HEK293 (cell line): ENCODE data around the gene ANXA1.

ENCODE experiments used
- CTCF ChIA-PET: fragments of 350-600 bp; formaldehyde crosslinking; extraction: SDS; loops from one replicate; lab custom pipeline; 2021; ENCODE audit warnings: antibody characterized with exemption; lab: Yijun Ruan, JAX
- POLR2A ChIA-PET: fragments of 300-600 bp; formaldehyde crosslinking; extraction: SDS; loops from one replicate; lab custom pipeline; 2020; ENCODE audit warnings: antibody characterized with exemption, inconsistent platforms; lab: Yijun Ruan, JAX
- H3K27ac ChIP-seq: fragments of 200-500 bp; sonication (Bioruptor generic); 2 replicates; pipeline ENCODE4 v1.5.1; 2014; ENCODE audit warnings: low read depth, low read length, control low read depth, inconsistent platforms; ENCODE audit errors: extremely low read depth
- H3K36me3 ChIP-seq, 2 experiments: fragments of 200-500 bp in 1 of 2; sonication (Bioruptor generic) in 1 of 2; 1 replicate in 1 of 2; 2 replicates in 1 of 2; pipeline ENCODE4 v1.5.1; 2014 to 2017; ENCODE audit warnings: inconsistent platforms in 2 of 2, low read length in 2 of 2; ENCODE audit not compliant: control insufficient read depth in 2 of 2, insufficient read depth in 1 of 2
- H3K4me1 ChIP-seq: fragments of 200-500 bp; sonication (Bioruptor generic); 2 replicates; pipeline ENCODE4 v1.5.1; 2014; ENCODE audit warnings: mild to moderate bottlenecking, low read length, inconsistent platforms; ENCODE audit not compliant: control insufficient read depth, insufficient read depth
- H3K4me3 ChIP-seq: 2 replicates; pipeline ENCODE4 v1.5.1; 2011; ENCODE audit warnings: low read depth, mild to moderate bottlenecking, control low read depth, low read length, moderate library complexity
- H3K9me3 ChIP-seq: fragments of 200-500 bp; sonication (Bioruptor generic); 2 replicates; pipeline ENCODE4 v1.5.1; 2014; ENCODE audit warnings: low read depth, low read length, inconsistent platforms; ENCODE audit not compliant: control insufficient read depth, insufficient read depth
- KLF17 ChIP-seq: fragments of 450-650 bp; formaldehyde crosslinking; IDR thresholded peaks from 2 replicates; pipeline ENCODE4 v1.5.1; 2016; ENCODE audit warnings: missing biosample characterization, missing genetic modification characterization
- KLF7 ChIP-seq: fragments of 450-650 bp; formaldehyde crosslinking; IDR thresholded peaks from 2 replicates; pipeline ENCODE4 v1.5.1; 2016; ENCODE audit warnings: missing biosample characterization, missing genetic modification characterization, borderline replicate concordance
- MEIS1 ChIP-seq: sonication (generic); formaldehyde crosslinking; IDR thresholded peaks from 2 replicates; pipeline ENCODE4 v1.8.1; 2022; ENCODE audit warnings: missing genetic modification reagents, mild to moderate bottlenecking, borderline replicate concordance
- SP3 ChIP-seq: fragments of 450-650 bp; formaldehyde crosslinking; IDR thresholded peaks from 2 replicates; pipeline ENCODE4 v1.5.1; 2016; ENCODE audit warnings: missing biosample characterization, missing genetic modification characterization
- ZBTB20 ChIP-seq: fragments of 450-650 bp; formaldehyde crosslinking; IDR thresholded peaks from 2 replicates; pipeline ENCODE4 v1.5.1; 2016; ENCODE audit warnings: missing biosample characterization, missing genetic modification characterization
- ZFP69B ChIP-seq: fragments of 450-650 bp; formaldehyde crosslinking; IDR thresholded peaks from 2 replicates; pipeline ENCODE4 v1.5.1; 2016; ENCODE audit warnings: missing biosample characterization, missing genetic modification characterization
- ZNF138 ChIP-seq: fragments of 450-650 bp; formaldehyde crosslinking; IDR thresholded peaks from 2 replicates; pipeline ENCODE4 v1.5.1; 2016; ENCODE audit warnings: missing biosample characterization, missing genetic modification characterization, borderline replicate concordance
- ZNF24 ChIP-seq: fragments of 450-650 bp; formaldehyde crosslinking; IDR thresholded peaks from 2 replicates; pipeline ENCODE4 v1.5.1; 2016; ENCODE audit warnings: missing biosample characterization, missing genetic modification characterization
- ZNF274 ChIP-seq, 2 experiments: fragments of 200-500 bp in 1 of 2; fragments of 450-650 bp in 1 of 2; sonication (Bioruptor generic) in 1 of 2; formaldehyde crosslinking in 1 of 2; IDR thresholded peaks; 2 replicates each; pipeline versions ENCODE4 v1.5.1 to v1.6.1; 2014 to 2016; ENCODE audit warnings: borderline replicate concordance in 1 of 2, inconsistent platforms in 1 of 2, low read length in 1 of 2, missing biosample characterization in 1 of 2, missing genetic modification characterization in 1 of 2
- ZNF292 ChIP-seq: fragments of 450-650 bp; formaldehyde crosslinking; IDR thresholded peaks from 2 replicates; pipeline ENCODE4 v1.5.1; 2016; ENCODE audit warnings: low read depth, missing biosample characterization, missing genetic modification characterization, borderline replicate concordance
- ZNF394 ChIP-seq: fragments of 450-650 bp; formaldehyde crosslinking; IDR thresholded peaks from 2 replicates; pipeline ENCODE4 v1.5.1; 2016; ENCODE audit warnings: missing biosample characterization, missing genetic modification characterization, mild to moderate bottlenecking, moderate library complexity, borderline replicate concordance
- ZNF416 ChIP-seq: fragments of 450-650 bp; formaldehyde crosslinking; IDR thresholded peaks from 2 replicates; pipeline ENCODE4 v1.5.1; 2016; ENCODE audit warnings: missing biosample characterization, missing genetic modification characterization
- ZNF530 ChIP-seq: fragments of 450-650 bp; formaldehyde crosslinking; IDR thresholded peaks from 2 replicates; pipeline ENCODE4 v1.5.1; 2016; ENCODE audit warnings: low read depth, missing biosample characterization, missing genetic modification characterization
- ZNF544 ChIP-seq: fragments of 450-650 bp; formaldehyde crosslinking; IDR thresholded peaks from 2 replicates; pipeline ENCODE4 v1.5.0; 2017; ENCODE audit warnings: missing biosample characterization, missing genetic modification characterization
- ZNF645 ChIP-seq: fragments of 450-650 bp; formaldehyde crosslinking; IDR thresholded peaks from 2 replicates; pipeline ENCODE4; 2016; ENCODE audit warnings: missing biosample characterization, missing genetic modification characterization
- ZNF776 ChIP-seq: fragments of 450-650 bp; formaldehyde crosslinking; IDR thresholded peaks from 2 replicates; pipeline ENCODE4 v1.5.0; 2017; ENCODE audit warnings: missing biosample characterization, missing genetic modification characterization, borderline replicate concordance
- TF ChIP-seq, protein P1 (sequence below): fragments of 450-650 bp; formaldehyde crosslinking; conservative IDR thresholded peaks from 2 replicates; pipeline ENCODE4 v1.5.1; 2016; ENCODE audit warnings: low read depth, missing biosample characterization, missing genetic modification characterization
- TF ChIP-seq, protein P2 (sequence below): fragments of 450-650 bp; formaldehyde crosslinking; IDR thresholded peaks from 2 replicates; pipeline ENCODE4 v1.5.1; 2017; ENCODE audit warnings: missing biosample characterization, missing genetic modification characterization
- TF ChIP-seq, protein P3 (sequence below): fragments of 450-650 bp; formaldehyde crosslinking; IDR thresholded peaks from 2 replicates; pipeline ENCODE4 v1.5.1; 2017; ENCODE audit warnings: missing biosample characterization, missing genetic modification characterization

The ANXA1 gene

DNA sequence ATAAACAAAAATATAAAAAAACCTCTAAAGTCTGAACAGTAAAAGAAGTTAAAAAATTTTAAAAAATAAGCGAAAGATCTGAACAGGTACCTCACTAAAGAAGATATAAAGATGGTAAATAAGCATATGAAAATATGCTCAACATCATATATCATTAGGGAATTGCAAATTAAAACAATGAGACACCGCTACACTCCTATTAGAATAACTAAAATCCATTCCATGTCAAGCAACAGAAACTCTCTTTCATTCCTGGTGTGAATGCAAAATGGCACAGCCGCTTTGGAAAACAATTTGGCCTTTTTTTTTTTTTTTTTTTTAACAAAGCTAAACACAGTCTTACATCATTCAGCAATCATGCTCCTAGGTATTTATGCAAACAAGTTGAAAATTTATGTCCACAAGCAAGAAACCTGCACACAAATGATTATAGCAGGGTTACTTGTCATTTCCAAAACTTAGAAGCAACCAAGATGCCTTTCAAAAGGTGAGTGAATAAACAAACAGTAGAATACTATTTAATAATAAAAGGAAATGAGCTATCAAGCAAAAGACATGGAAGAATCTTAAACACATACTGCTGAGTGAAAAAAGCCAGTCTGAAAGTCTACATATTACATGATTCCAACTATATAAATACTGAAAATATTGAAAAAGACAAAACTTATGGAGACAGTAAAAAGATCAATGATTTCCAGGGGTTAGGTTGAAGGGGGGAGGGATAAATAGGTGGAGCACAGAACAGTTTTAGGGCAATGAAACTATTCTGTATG lies 22.1 kb downstream of the ANXA1 start:
- ChIA-PET CTCF (interaction anchor here (0.7 to 4.5 kb wide), 5 partner anchors 21 to 95 kb away, joined by 3 to 28 read pairs (median 4); no protein-coding TSS in a partner anchor), POLR2A (interaction anchor here (0.6 kb wide), 2 partner anchors 16 to 59 kb away, joined by 3 to 4 read pairs; no protein-coding TSS in a partner anchor)
- Histone ChIP-seq H3K4me1 (no peaks in the 10 kb centered on the region), H3K36me3 (peaks cover 0 to 3% of the 10 kb centered on the region in 2 experiments; a peak in 1 of 3 replicates), H3K27ac (no peak overlapping the region), H3K9me3 (no peaks in the 10 kb centered on the region), H3K4me3 (no peak overlapping the region)
- no peak for TF ChIP-seq ZNF776 (tag by site-specific recombination)

DNA sequence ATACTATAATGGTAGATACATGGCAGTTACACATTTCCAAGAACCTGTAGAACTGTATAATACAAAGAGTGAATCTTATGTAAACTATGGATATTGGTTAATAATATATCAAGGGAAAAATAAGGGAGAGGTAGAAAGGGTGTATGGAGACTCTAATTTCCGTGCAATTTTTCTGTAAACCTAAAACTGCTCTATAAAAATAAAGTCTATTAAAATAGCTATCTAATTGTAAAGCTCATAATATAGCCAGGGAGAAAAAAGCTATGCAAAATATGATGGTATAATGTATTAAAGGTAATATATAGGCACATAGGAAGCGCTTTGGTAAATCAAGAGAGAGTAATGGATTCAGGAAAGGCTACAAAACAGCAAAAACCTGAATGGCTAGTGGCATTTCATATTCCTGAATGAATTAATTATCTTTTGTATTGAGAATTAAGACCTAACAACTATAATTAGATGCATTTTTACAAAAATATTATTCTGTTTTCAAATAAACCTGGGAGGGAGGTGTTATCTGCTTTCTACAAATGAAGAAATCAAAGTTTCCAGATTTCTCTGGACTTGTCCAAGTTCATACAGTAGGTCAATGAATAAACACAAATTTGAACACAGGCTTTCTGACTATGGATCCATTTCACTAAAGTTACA lies 22.8 kb downstream of the ANXA1 start:
- CTCF ChIA-PET: interaction anchor here (1.0 kb wide), 2 partner anchors 22 to 96 kb away, joined by 3 to 4 read pairs; no protein-coding TSS in a partner anchor

More for the DNA sequence above, 22.8 kb downstream of the ANXA1 start:
- POLR2A ChIA-PET: interaction anchor here (0.6 kb wide), 2 partner anchors 17 to 60 kb away, joined by 3 to 4 read pairs; no protein-coding TSS in a partner anchor
- TF ChIP-seq KLF7 (tag by site-specific recombination) (no peak), ZNF138 (tag by site-specific recombination) (no peak), MEIS1 (no peak), SP3 (no peak), KLF17 (tag by site-specific recombination) (no peak), ZNF292 (tag by site-specific recombination) (no peak), ZNF394 (tag by site-specific recombination) (no peak), ZNF416 (no peak), ZNF274 (IDR thresholded peaks at IDR 0.05; ENCODE audit: low read length) (no peak), ZNF274 (tag by site-specific recombination; IDR thresholded peaks at IDR 0.05; ENCODE audit: borderline replicate concordance) (no peak), ZNF530 (tag by site-specific recombination) (no peak), ZNF645 (tag by site-specific recombination) (no peak), ZNF24 (no peak), ZFP69B (tag by site-specific recombination) (no peak), ZBTB20 (tag by site-specific recombination) (no peak), ZNF544 (no peak)
- TF ChIP-seq, protein P1, sequence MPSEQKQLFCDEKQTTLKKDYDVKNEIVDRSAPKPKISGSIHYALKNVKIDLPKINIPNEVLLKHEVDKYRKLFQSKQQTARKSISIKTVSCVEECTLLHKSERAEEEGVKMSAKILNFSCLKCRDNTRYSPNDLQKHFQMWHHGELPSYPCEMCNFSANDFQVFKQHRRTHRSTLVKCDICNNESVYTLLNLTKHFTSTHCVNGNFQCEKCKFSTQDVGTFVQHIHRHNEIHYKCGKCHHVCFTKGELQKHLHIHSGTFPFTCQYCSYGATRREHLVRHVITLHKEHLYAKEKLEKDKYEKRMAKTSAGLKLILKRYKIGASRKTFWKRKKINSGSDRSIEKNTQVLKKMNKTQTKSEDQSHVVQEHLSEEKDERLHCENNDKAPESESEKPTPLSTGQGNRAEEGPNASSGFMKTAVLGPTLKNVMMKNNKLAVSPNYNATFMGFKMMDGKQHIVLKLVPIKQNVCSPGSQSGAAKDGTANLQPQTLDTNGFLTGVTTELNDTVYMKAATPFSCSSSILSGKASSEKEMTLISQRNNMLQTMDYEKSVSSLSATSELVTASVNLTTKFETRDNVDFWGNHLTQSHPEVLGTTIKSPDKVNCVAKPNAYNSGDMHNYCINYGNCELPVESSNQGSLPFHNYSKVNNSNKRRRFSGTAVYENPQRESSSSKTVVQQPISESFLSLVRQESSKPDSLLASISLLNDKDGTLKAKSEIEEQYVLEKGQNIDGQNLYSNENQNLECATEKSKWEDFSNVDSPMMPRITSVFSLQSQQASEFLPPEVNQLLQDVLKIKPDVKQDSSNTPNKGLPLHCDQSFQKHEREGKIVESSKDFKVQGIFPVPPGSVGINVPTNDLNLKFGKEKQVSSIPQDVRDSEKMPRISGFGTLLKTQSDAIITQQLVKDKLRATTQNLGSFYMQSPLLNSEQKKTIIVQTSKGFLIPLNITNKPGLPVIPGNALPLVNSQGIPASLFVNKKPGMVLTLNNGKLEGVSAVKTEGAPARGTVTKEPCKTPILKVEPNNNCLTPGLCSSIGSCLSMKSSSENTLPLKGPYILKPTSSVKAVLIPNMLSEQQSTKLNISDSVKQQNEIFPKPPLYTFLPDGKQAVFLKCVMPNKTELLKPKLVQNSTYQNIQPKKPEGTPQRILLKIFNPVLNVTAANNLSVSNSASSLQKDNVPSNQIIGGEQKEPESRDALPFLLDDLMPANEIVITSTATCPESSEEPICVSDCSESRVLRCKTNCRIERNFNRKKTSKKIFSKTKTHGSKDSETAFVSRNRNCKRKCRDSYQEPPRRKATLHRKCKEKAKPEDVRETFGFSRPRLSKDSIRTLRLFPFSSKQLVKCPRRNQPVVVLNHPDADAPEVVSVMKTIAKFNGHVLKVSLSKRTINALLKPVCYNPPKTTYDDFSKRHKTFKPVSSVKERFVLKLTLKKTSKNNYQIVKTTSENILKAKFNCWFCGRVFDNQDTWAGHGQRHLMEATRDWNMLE: no peak
- TF ChIP-seq, protein P2, sequence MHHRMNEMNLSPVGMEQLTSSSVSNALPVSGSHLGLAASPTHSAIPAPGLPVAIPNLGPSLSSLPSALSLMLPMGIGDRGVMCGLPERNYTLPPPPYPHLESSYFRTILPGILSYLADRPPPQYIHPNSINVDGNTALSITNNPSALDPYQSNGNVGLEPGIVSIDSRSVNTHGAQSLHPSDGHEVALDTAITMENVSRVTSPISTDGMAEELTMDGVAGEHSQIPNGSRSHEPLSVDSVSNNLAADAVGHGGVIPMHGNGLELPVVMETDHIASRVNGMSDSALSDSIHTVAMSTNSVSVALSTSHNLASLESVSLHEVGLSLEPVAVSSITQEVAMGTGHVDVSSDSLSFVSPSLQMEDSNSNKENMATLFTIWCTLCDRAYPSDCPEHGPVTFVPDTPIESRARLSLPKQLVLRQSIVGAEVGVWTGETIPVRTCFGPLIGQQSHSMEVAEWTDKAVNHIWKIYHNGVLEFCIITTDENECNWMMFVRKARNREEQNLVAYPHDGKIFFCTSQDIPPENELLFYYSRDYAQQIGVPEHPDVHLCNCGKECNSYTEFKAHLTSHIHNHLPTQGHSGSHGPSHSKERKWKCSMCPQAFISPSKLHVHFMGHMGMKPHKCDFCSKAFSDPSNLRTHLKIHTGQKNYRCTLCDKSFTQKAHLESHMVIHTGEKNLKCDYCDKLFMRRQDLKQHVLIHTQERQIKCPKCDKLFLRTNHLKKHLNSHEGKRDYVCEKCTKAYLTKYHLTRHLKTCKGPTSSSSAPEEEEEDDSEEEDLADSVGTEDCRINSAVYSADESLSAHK (tag by site-specific recombination): no peak
- TF ChIP-seq, protein P3, sequence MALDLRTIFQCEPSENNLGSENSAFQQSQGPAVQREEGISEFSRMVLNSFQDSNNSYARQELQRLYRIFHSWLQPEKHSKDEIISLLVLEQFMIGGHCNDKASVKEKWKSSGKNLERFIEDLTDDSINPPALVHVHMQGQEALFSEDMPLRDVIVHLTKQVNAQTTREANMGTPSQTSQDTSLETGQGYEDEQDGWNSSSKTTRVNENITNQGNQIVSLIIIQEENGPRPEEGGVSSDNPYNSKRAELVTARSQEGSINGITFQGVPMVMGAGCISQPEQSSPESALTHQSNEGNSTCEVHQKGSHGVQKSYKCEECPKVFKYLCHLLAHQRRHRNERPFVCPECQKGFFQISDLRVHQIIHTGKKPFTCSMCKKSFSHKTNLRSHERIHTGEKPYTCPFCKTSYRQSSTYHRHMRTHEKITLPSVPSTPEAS: no peak
- Histone ChIP-seq H3K36me3 (no peaks in the 10 kb centered on the region), H3K9me3 (no peaks in the 10 kb centered on the region), H3K27ac (no peak overlapping the region), H3K4me1 (no peaks in the 10 kb centered on the region), H3K4me3 (no peak overlapping the region)
